C4-2B (cell line): Measurements from ENCODE around the gene ABCC8.

Experiments
- H3K27ac ChIP-seq: fragments of 450-650 bp; 2 replicates; pipeline ENCODE4 v1.5.1; 2017
- CTCF ChIP-seq: fragments of 450-650 bp; conservative IDR thresholded peaks from 2 replicates; pipeline ENCODE4 v1.5.1; 2017; ENCODE audit warnings: mild to moderate bottlenecking
- ZFX ChIP-seq: fragments of 450-650 bp; IDR thresholded peaks from 2 replicates; pipeline ENCODE4 v1.6.1; 2017

The ABCC8 gene

GRCh38 chr11:17519061-17519885, 42.6 kb upstream of the ABCC8 start:
- TF ChIP-seq CTCF (no peak), ZFX (no peak)

GRCh38 chr11:17518366-17518765, 41.7 kb upstream of the ABCC8 start:
- H3K27ac ChIP-seq: no peak overlapping the region
- TF ChIP-seq CTCF (no peak), ZFX (no peak)

More at GRCh38 chr11:17519061-17519885, 42.6 kb upstream of the ABCC8 start:
- no peak overlapping the region for H3K27ac ChIP-seq

GRCh38 chr11:17517186-17517585, 40.5 kb upstream of the ABCC8 start:
- no peak for TF ChIP-seq ZFX
- TF ChIP-seq CTCF: no peak
- no peak overlapping the region for H3K27ac ChIP-seq

- H3K27ac ChIP-seq: no peak overlapping the region
- TF ChIP-seq ZFX (no peak), CTCF (no peak)
Measured at GRCh38 chr11:17516551-17517150, 40.0 kb upstream of the ABCC8 start.

GRCh38 chr11:17515443-17516176, 39.0 kb upstream of the ABCC8 start:
- no peak overlapping the region for H3K27ac ChIP-seq
- no peak for TF ChIP-seq CTCF
- TF ChIP-seq ZFX: no peak

- H3K27ac ChIP-seq: no peak overlapping the region
- TF ChIP-seq ZFX: no peak
- no peak for TF ChIP-seq CTCF
Measured at GRCh38 chr11:17514476-17514875, 37.8 kb upstream of the ABCC8 start.

- no peak for TF ChIP-seq ZFX
- TF ChIP-seq CTCF: no peak
- H3K27ac ChIP-seq: no peak overlapping the region
Measured at GRCh38 chr11:17513853-17514252, 37.2 kb upstream of the ABCC8 start.
